A549 (cell line): ENCODE results near the gene HNRNPAB. TPM values are rescaled to one million over a fixed set of nuclear protein-coding genes. Genes with fewer than 3 reads are reported as not detected.

Experiments used
- ATAC-seq, 2 experiments: fragments of 200-7000 bp in 1 of 2; fragments of >200 bp in 1 of 2; cut with Nextera tagmentation in 1 of 2; cut with Tn5 transposase in 1 of 2; 3 replicates each; pipeline versions ENCODE4 v1.8.0 to v1.9.1; 2018 to 2020; ENCODE audit warnings: mild to moderate bottlenecking in 1 of 2, moderate library complexity in 1 of 2
- CTCF ChIA-PET: fragments of 300-600 bp; sonication (Branson Sonifier 250); formaldehyde crosslinking; extraction: SDS; loops from one replicate; lab custom pipeline; 2021; ENCODE audit warnings: antibody characterized with exemption, inconsistent platforms; lab: Yijun Ruan, JAX
- POLR2A ChIA-PET: fragments of 350-600 bp; formaldehyde crosslinking; extraction: SDS; loops from one replicate; lab custom pipeline; 2021; ENCODE audit warnings: antibody characterized with exemption, inconsistent platforms; lab: Yijun Ruan, JAX
- DNase-seq, 2 experiments: peaks; one replicate each; pipeline versions ENCODE4 v3.0.0 to v3.0.0-alpha.2; 2011 to 2016; ENCODE audit warnings: low read depth in 1 of 2, low spot score in 1 of 2
- FAIRE-seq: peaks from 2 replicates; lab custom pipeline; 2011; peaks lifted over from hg19 to GRCh38; lab: Jason Lieb, UNC
- H3K27ac ChIP-seq, 2 experiments: fragments of >200 bp; sonication (Bioruptor Twin); formaldehyde crosslinking; 3 replicates each; pipeline ENCODE4 v1.5.1; 2016 to 2017
- H3K4me1 ChIP-seq: fragments of >200 bp; sonication (Bioruptor Twin); formaldehyde crosslinking; 3 replicates; pipeline ENCODE4 v1.6.1; 2016
- H3K4me2 ChIP-seq: fragments of >200 bp; sonication (Bioruptor Twin); formaldehyde crosslinking; 3 replicates; pipeline ENCODE4 v1.6.1; 2016
- H3K4me3 ChIP-seq: fragments of >200 bp; sonication (Bioruptor Twin); formaldehyde crosslinking; 3 replicates; pipeline ENCODE4 v1.5.1; 2016
- H3K9me3 ChIP-seq: fragments of >200 bp; sonication (Bioruptor Twin); formaldehyde crosslinking; 3 replicates; pipeline ENCODE4 v1.6.1; 2016
- BHLHE40 ChIP-seq: IDR thresholded peaks from 2 replicates; pipeline ENCODE4 v1.6.1; 2012; ENCODE audit warnings: low read depth, low read length, inconsistent platforms
- CBX8 ChIP-seq: fragments of 200-600 bp; sonication (generic); IDR thresholded peaks from 2 replicates; pipeline ENCODE4 v1.6.1; 2016
- CEBPB ChIP-seq, 2 experiments: fragments of >200 bp in 1 of 2; sonication (Bioruptor Twin) in 1 of 2; formaldehyde crosslinking in 1 of 2; IDR thresholded peaks; 2 replicates each; pipeline ENCODE4 v1.6.1; 2012 to 2016
- CHD4 ChIP-seq: fragments of 200-600 bp; sonication (generic); IDR thresholded peaks from 2 replicates; pipeline ENCODE4 v1.6.1; 2016; ENCODE audit warnings: antibody characterized with exemption, mild to moderate bottlenecking, borderline replicate concordance
- EP300 ChIP-seq, 2 experiments: fragments of >200 bp; sonication (Bioruptor Twin); formaldehyde crosslinking; IDR thresholded peaks; 2 replicates in 1 of 2; 3 replicates in 1 of 2; pipeline ENCODE4 v1.6.1; 2016 to 2017
- HDAC2 ChIP-seq: fragments of 200-600 bp; sonication (generic); IDR thresholded peaks from 2 replicates; pipeline ENCODE4 v1.6.1; 2016
- HOXA7 ChIP-seq: fragments of 250-450 bp; sonication (Bioruptor Pico); IDR thresholded peaks from 2 replicates; pipeline ENCODE4 v1.5.0; 2020; ENCODE audit warnings: mild to moderate bottlenecking, moderate library complexity
- KDM1A ChIP-seq: fragments of 200-600 bp; sonication (generic); IDR thresholded peaks from 2 replicates; pipeline ENCODE4 v1.6.1; 2016; ENCODE audit warnings: low read depth, mild to moderate bottlenecking
- MAZ ChIP-seq: fragments of 150-350 bp; IDR thresholded peaks from 2 replicates; pipeline ENCODE4 v1.6.1; 2014; ENCODE audit warnings: antibody characterized with exemption, low read depth, low read length, borderline replicate concordance
- NFE2L2 ChIP-seq: fragments of 150-350 bp; conservative IDR thresholded peaks from 2 replicates; pipeline ENCODE4 v1.6.1; 2014; ENCODE audit warnings: low read length
- POLR2AphosphoS2 ChIP-seq: conservative IDR thresholded peaks from 2 replicates; pipeline ENCODE4 v1.6.1; 2012; ENCODE audit warnings: low read length, improper control_type of control experiment, inconsistent platforms
- RARB ChIP-seq: fragments of 250-450 bp; sonication (Bioruptor Pico); IDR thresholded peaks from 2 replicates; pipeline ENCODE4 v1.8.0; 2021; ENCODE audit warnings: mild to moderate bottlenecking, moderate library complexity
- SMC3 ChIP-seq: fragments of >200 bp; sonication (Bioruptor Twin); formaldehyde crosslinking; IDR thresholded peaks from 3 replicates; pipeline ENCODE4 v1.6.1; 2018; ENCODE audit warnings: inconsistent platforms
- TFCP2L1 ChIP-seq: fragments of 250-450 bp; sonication (Bioruptor Pico); IDR thresholded peaks from 2 replicates; pipeline ENCODE4 v1.5.0; 2021; ENCODE audit warnings: mild to moderate bottlenecking
- ZFP36 ChIP-seq: fragments of 450-650 bp; IDR thresholded peaks from 2 replicates; pipeline ENCODE4 v1.6.1; 2014; ENCODE audit warnings: borderline replicate concordance; ENCODE audit not compliant: partially characterized antibody
- WGBS: methylation state at CpG from one replicate; pipeline ENCODE4 v1.1.6; 2017; ENCODE audit errors: missing lambda C conversion rate; 5-methylcytosine and 5-hydroxymethylcytosine counted together
- polyA plus RNA-seq, 4 experiments: library from polyadenylated mRNA; depleted of rRNA in 3 of 4; stranded (reverse); fragments of >200 nt; fragmentation: RNase III in 1 of 4; extraction: RNeasy Plus Mini Kit Qiagen cat#74134 plus additional on column Dnase treatment in 1 of 4; gene quantifications; 2 replicates in 3 of 4; 3 replicates in 1 of 4; pipeline ENCODE4 v1.2.3, GENCODE V29; 2011 to 2017
- TF ChIP-seq, protein P1 (sequence below): fragments of >200 bp; sonication (Bioruptor Twin); formaldehyde crosslinking; IDR thresholded peaks from 3 replicates; pipeline ENCODE4 v1.5.1; 2016
- TF ChIP-seq, protein P2 (sequence below): IDR thresholded peaks from 2 replicates; pipeline ENCODE4 v1.6.1; 2012
- TF ChIP-seq, protein P3 (sequence below): IDR thresholded peaks from 2 replicates; pipeline ENCODE4 v1.6.1; 2012; ENCODE audit warnings: low read depth, borderline replicate concordance
- TF ChIP-seq, protein P4 (sequence below): fragments of 250-450 bp; sonication (Bioruptor Pico); IDR thresholded peaks from 2 replicates; pipeline ENCODE4 v1.5.0; 2021; ENCODE audit warnings: mild to moderate bottlenecking, moderate library complexity, borderline replicate concordance
- TF ChIP-seq, protein P5 (sequence below): fragments of 250-450 bp; sonication (Bioruptor Pico); IDR thresholded peaks from 2 replicates; pipeline ENCODE4 v1.5.0; 2020; ENCODE audit warnings: low read depth, mild to moderate bottlenecking, moderate library complexity

The HNRNPAB gene
- polyA plus RNA-seq, 2 of the 4 experiments (the other 2 are of a cell fraction), result 200 to 352 TPM

DNA sequence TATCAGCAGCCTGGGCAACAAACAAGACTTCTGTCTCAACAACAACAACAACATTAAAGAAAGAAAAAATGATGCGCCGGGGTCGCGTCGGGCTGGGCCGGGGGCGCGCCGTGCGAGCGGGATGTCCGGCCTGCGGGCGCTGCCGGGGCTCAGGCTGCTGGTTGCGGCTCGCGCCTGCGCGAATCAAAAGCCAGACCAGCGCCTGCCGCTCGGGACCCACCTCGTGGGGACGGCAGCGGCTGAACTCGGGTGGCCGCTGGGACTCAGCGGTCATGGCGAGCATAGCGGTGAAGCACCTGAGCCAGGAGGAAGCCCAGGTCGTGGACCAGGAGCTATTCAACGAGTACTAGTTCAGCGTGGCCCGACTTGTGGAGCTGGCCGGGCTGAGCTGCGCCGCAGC is 38.8 kb upstream of the HNRNPAB start:
- Histone ChIP-seq H3K4me1 (no peaks in the 10 kb centered on the region), H3K4me3 (no peak overlapping the region), H3K27ac (no peak overlapping the region), H3K4me2 (no peak overlapping the region)
- POLR2A ChIA-PET, result no interaction called here
- TF ChIP-seq, protein P1, sequence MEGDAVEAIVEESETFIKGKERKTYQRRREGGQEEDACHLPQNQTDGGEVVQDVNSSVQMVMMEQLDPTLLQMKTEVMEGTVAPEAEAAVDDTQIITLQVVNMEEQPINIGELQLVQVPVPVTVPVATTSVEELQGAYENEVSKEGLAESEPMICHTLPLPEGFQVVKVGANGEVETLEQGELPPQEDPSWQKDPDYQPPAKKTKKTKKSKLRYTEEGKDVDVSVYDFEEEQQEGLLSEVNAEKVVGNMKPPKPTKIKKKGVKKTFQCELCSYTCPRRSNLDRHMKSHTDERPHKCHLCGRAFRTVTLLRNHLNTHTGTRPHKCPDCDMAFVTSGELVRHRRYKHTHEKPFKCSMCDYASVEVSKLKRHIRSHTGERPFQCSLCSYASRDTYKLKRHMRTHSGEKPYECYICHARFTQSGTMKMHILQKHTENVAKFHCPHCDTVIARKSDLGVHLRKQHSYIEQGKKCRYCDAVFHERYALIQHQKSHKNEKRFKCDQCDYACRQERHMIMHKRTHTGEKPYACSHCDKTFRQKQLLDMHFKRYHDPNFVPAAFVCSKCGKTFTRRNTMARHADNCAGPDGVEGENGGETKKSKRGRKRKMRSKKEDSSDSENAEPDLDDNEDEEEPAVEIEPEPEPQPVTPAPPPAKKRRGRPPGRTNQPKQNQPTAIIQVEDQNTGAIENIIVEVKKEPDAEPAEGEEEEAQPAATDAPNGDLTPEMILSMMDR, result no peak
- TF ChIP-seq, protein P2, sequence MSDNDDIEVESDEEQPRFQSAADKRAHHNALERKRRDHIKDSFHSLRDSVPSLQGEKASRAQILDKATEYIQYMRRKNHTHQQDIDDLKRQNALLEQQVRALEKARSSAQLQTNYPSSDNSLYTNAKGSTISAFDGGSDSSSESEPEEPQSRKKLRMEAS, result no peak
- TF ChIP-seq BHLHE40 (no peak), CEBPB (IDR thresholded peaks at IDR 0.05) (no peak), MAZ (no peak), CBX8 (no peak), EP300 (IDR thresholded peaks at IDR 0.05) (no peak), RARB (no peak), POLR2AphosphoS2 (no peak), TFCP2L1 (CRISPR knock-in tag) (no peak), NFE2L2 (no peak)
- TF ChIP-seq, protein P3, sequence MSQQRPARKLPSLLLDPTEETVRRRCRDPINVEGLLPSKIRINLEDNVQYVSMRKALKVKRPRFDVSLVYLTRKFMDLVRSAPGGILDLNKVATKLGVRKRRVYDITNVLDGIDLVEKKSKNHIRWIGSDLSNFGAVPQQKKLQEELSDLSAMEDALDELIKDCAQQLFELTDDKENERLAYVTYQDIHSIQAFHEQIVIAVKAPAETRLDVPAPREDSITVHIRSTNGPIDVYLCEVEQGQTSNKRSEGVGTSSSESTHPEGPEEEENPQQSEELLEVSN, result no peak
- TF ChIP-seq, protein P4, sequence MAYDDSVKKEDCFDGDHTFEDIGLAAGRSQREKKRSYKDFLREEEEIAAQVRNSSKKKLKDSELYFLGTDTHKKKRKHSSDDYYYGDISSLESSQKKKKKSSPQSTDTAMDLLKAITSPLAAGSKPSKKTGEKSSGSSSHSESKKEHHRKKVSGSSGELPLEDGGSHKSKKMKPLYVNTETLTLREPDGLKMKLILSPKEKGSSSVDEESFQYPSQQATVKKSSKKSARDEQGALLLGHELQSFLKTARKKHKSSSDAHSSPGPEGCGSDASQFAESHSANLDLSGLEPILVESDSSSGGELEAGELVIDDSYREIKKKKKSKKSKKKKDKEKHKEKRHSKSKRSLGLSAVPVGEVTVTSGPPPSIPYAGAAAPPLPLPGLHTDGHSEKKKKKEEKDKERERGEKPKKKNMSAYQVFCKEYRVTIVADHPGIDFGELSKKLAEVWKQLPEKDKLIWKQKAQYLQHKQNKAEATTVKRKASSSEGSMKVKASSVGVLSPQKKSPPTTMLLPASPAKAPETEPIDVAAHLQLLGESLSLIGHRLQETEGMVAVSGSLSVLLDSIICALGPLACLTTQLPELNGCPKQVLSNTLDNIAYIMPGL (CRISPR knock-in tag), result no peak
- TF ChIP-seq, protein P5, sequence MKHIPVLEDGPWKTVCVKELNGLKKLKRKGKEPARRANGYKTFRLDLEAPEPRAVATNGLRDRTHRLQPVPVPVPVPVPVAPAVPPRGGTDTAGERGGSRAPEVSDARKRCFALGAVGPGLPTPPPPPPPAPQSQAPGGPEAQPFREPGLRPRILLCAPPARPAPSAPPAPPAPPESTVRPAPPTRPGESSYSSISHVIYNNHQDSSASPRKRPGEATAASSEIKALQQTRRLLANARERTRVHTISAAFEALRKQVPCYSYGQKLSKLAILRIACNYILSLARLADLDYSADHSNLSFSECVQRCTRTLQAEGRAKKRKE, result no peak
- TF ChIP-seq, all 56 proteins: peak for 0
- ATAC-seq (no peak), DNase-seq (no peak), FAIRE-seq (no peak)
- WGBS, result 88% methylated on average over 30 of the region's 38 CpGs
- CTCF ChIA-PET, result interaction anchor here (0.6 to 4.1 kb wide), 5 partner anchors 12 to 90 kb away, joined by 3 to 31 read pairs (median 3); partner anchors contain the start of gene NHP2
- H3K9me3 ChIP-seq, result no peaks in the 10 kb centered on the region

DNA sequence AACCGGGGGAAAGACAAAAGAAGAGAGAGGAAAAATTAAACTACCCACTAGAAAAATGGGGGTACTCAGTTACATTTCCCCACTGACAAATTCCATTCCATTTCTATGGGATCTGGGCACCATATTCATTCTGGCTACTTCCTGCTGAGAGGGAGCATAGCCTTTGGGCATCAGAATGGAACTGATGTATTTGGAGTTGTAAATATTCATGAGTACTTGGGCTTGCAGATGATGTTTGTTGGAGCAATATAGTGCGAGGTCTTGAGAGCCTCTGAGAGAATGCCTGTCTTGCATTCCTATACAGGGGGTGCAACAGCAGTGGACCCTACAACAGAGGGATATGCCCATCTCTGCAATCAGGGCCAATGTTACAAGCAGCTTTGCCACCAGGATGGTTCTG is 33.9 kb upstream of the HNRNPAB start:
- H3K4me3 ChIP-seq, result no peak overlapping the region
- no peaks in the 10 kb centered on the region for H3K9me3 ChIP-seq
- TF ChIP-seq HOXA7 (CRISPR knock-in tag) (no peak), ZFP36 (no peak), CHD4 (no peak), KDM1A (no peak), SMC3 (no peak), HDAC2 (no peak)
- ChIA-PET POLR2A (no interaction called here), CTCF (interaction anchor here (1.0 to 1.3 kb wide), 2 partner anchors 10 to 95 kb away, joined by 3 read pairs; no protein-coding TSS in a partner anchor)
- H3K4me2 ChIP-seq, result no peak overlapping the region
- 52% methylated on average over 2 of the region's 2 CpGs for WGBS
- DNase-seq (no peak), ATAC-seq (no peak), FAIRE-seq (no peak)
- H3K27ac ChIP-seq, result no peak overlapping the region
- H3K4me1 ChIP-seq, result no peaks in the 10 kb centered on the region
